HUDEP-2 (cell line): ENCODE data around the gene ANKRD52.

ENCODE experiments used
- DNase-seq, 76 experiments: peaks; one replicate each; lab custom pipeline; 2025; ENCODE audit not compliant: unreplicated experiment in 76 of 76; lab: John Stamatoyannopoulos, UW

The ANKRD52 gene

GRCh38 chr12:56188131-56188777 is 69.9 kb downstream of the ANKRD52 start:
- DNase-seq, result peak in 1 of 76 experiments; percentile 14
